Parathyroid adenoma (tissue), 2 donors: ENCODE measurements around the gene CSAD.

Source experiments
- H2AFZ ChIP-seq: fragments of 300-600 bp; sonication (generic); one replicate; pipeline ENCODE4 v1.7.0; 2017; ENCODE audit warnings: antibody characterized with exemption, mild to moderate bottlenecking
- H3K27ac ChIP-seq: fragments of 300-600 bp; sonication (generic); one replicate; pipeline ENCODE4 v1.7.0; 2017
- H3K27me3 ChIP-seq: fragments of 300-600 bp; sonication (generic); one replicate; pipeline ENCODE4 v1.7.0; 2017; ENCODE audit warnings: low read length; ENCODE audit not compliant: control insufficient read depth, insufficient read depth
- H3K36me3 ChIP-seq: fragments of 300-600 bp; sonication (generic); one replicate; pipeline ENCODE4 v1.7.0; 2017; ENCODE audit warnings: low read length; ENCODE audit not compliant: control insufficient read depth, insufficient read depth
- H3K4me1 ChIP-seq: fragments of 300-600 bp; sonication (generic); one replicate; pipeline ENCODE4 v1.7.0; 2017; ENCODE audit warnings: control low read depth
- H3K4me2 ChIP-seq: fragments of 300-600 bp; sonication (generic); one replicate; pipeline ENCODE4 v1.7.0; 2017; ENCODE audit warnings: low read length
- H3K4me3 ChIP-seq: fragments of 300-600 bp; sonication (generic); one replicate; pipeline ENCODE4 v1.7.0; 2017; ENCODE audit warnings: low read depth, low read length
- H3K79me2 ChIP-seq: fragments of 300-600 bp; sonication (generic); one replicate; pipeline ENCODE4 v1.7.0; 2017; ENCODE audit warnings: control low read depth
- H3K9ac ChIP-seq: fragments of 300-600 bp; sonication (generic); one replicate; pipeline ENCODE4 v1.7.0; 2017; ENCODE audit warnings: mild to moderate bottlenecking
- H3K9me3 ChIP-seq: fragments of 300-600 bp; sonication (generic); one replicate; pipeline ENCODE4 v1.7.0; 2017; ENCODE audit warnings: low read length; ENCODE audit not compliant: control insufficient read depth
- TF ChIP-seq, protein P1 (sequence below): fragments of 300-600 bp; sonication (generic); IDR thresholded peaks from one replicate; pipeline ENCODE4 v1.7.0; 2017; ENCODE audit warnings: antibody characterized with exemption, mild to moderate bottlenecking
- donor health status: primary hyperparathyroidism.

CSAD gene

DNA sequence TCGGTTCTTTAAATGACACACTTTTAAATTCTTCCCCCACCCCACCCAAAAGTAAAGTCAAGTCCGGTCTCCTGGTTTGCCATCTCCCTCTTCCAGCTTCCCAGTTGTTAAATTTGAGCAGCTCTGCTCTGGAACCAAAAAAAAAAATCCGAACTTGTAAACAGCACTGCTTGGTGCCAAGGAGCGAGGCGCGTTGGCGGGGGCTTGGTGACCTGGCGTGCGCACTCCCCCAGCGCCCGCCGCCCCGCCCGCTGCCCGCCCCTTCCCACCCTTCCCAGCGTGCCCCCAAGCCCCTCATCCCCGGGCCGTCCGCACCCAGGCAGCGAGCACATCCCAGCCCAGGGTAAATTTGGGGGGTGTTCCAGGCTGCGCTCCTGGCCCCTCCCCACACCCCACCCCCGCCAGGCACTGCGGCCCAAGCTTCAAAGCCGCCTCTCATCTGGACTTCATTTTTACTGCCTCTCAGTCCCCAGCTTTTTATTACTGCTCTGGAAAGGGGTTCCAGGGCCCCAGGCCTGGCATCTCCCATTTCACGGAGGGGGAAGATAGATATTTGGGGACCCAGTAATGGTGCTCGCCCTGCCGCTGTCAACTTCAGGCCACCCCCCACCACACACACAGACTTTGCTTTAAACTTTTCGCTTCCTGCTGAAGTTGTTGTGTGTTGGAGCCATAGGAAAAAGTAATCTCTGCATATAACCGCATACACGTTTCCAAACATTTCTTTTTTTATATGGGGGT is 38.0 kb upstream of the CSAD start:
- Histone ChIP-seq H3K4me3 (peak overlapping the region; percentile 56), H2AFZ (no peak overlapping the region), H3K9ac (no peak overlapping the region), H3K79me2 (no peaks in the 10 kb centered on the region), H3K4me2 (no peak overlapping the region), H3K4me1 (peaks cover 8% of the 10 kb centered on the region), H3K9me3 (no peaks in the 10 kb centered on the region), H3K27ac (no peak overlapping the region), H3K36me3 (no peaks in the 10 kb centered on the region), H3K27me3 (no peaks in the 10 kb centered on the region)
- TF ChIP-seq, protein P1, sequence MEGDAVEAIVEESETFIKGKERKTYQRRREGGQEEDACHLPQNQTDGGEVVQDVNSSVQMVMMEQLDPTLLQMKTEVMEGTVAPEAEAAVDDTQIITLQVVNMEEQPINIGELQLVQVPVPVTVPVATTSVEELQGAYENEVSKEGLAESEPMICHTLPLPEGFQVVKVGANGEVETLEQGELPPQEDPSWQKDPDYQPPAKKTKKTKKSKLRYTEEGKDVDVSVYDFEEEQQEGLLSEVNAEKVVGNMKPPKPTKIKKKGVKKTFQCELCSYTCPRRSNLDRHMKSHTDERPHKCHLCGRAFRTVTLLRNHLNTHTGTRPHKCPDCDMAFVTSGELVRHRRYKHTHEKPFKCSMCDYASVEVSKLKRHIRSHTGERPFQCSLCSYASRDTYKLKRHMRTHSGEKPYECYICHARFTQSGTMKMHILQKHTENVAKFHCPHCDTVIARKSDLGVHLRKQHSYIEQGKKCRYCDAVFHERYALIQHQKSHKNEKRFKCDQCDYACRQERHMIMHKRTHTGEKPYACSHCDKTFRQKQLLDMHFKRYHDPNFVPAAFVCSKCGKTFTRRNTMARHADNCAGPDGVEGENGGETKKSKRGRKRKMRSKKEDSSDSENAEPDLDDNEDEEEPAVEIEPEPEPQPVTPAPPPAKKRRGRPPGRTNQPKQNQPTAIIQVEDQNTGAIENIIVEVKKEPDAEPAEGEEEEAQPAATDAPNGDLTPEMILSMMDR: no peak

DNA sequence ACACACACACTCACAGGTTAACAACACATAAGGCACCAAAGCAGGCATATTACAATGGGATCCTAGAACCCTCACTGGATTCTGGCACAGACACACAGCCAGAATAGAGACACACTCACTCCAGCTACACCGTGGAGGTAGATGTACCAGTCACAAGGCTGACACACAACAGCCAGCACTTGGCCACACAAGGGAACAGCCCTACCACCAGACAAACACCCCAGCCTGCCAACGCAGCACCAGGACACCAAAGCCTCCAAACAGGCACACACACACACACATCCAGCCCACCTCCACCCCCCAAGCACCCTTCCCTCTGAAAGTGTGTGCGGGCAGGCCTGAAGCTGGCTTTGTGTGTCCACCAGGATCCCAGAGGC is 37.2 kb upstream of the CSAD start:
- peak overlapping the region; percentile 17 for H3K4me3 ChIP-seq
- no peaks in the 10 kb centered on the region for H3K79me2 ChIP-seq
- no peaks in the 10 kb centered on the region for H3K27me3 ChIP-seq
- no peak overlapping the region for H3K4me2 ChIP-seq
- H3K27ac ChIP-seq: peak overlapping the region; percentile 25
- no peak overlapping the region for H2AFZ ChIP-seq
- no peaks in the 10 kb centered on the region for H3K36me3 ChIP-seq
- no peak overlapping the region for H3K9ac ChIP-seq
- H3K4me1 ChIP-seq: peaks cover 8% of the 10 kb centered on the region
- H3K9me3 ChIP-seq: no peaks in the 10 kb centered on the region
- TF ChIP-seq, protein P1: no peak

DNA sequence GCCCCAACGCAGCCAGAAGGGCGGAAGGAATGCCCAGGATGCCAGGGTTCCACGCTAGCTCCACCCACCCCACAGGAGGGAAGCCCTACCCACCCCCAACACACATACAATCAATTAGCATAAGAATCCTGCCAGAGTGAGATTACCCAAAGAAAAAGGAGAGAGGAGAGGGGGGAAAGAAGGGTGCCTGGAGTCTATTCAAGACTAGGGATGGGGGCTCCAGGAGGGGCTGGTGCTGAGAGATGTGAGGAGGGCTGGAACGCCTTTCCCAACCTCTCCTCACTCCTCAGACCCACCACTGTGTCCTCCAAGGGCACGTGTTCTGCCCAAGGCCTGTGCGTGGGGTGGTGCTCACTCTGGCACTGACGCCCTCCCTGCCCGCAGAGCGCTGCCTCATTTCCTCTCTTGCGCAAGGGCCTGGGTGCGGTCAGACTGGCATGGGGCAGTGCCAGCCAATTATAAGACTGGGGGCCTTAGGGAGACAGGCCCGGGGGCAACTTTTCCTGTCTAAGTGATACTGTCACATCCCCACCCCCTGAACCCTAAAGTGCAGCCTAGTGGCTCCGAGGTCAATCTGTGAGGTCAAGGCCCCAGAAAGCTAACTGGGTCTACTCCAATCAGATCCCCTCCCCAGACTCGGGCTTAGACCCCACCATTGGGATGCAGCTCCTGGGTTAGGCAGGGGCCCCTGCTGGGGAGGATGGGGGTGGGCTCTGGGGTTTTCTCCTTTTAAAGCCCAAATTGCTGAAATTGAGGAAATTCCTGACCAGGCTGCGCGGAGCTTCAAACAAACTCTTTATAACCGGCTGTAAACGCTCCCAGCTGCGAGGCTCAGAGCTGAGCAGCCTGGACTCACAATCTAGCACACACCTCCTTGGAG is 36.6 kb upstream of the CSAD start:
- Histone ChIP-seq H3K27me3 (no peaks in the 10 kb centered on the region), H3K4me1 (peaks cover 7% of the 10 kb centered on the region), H3K36me3 (no peaks in the 10 kb centered on the region), H3K4me3 (no peak overlapping the region), H3K4me2 (no peak overlapping the region), H2AFZ (no peak overlapping the region), H3K79me2 (no peaks in the 10 kb centered on the region), H3K9me3 (no peaks in the 10 kb centered on the region), H3K9ac (no peak overlapping the region), H3K27ac (no peak overlapping the region)
- TF ChIP-seq, protein P1: no peak

DNA sequence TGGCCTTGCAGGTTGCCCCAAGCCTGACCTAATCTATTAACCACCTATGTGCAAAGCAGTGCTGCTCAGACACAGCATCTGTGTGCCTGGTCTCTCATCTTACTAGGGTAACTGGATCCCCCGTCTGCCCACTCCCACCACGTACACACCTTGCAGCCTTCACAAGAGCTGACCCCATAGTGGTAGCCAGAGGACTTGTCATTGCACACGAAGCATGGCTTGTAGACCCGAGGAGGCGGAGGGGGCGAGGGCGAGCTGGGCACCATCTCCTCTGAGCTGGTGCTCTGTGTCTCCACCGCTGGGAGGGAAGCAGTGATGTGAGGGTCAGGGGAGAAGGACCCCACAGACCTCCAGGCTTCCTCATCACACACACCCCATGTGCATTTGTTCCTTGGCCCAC is 34.8 kb upstream of the CSAD start:
- Histone ChIP-seq H3K4me2 (no peak overlapping the region), H3K36me3 (no peaks in the 10 kb centered on the region)

More for the DNA sequence above, 34.8 kb upstream of the CSAD start:
- Histone ChIP-seq H3K4me1 (no peaks in the 10 kb centered on the region), H3K79me2 (no peaks in the 10 kb centered on the region), H3K4me3 (no peak overlapping the region), H3K27ac (no peak overlapping the region), H2AFZ (no peak overlapping the region), H3K9me3 (no peaks in the 10 kb centered on the region), H3K9ac (no peak overlapping the region), H3K27me3 (no peaks in the 10 kb centered on the region)
- TF ChIP-seq, protein P1: no peak
